ENCODE measurements around the gene ADGRL2.

Gene ADGRL2

DNA sequence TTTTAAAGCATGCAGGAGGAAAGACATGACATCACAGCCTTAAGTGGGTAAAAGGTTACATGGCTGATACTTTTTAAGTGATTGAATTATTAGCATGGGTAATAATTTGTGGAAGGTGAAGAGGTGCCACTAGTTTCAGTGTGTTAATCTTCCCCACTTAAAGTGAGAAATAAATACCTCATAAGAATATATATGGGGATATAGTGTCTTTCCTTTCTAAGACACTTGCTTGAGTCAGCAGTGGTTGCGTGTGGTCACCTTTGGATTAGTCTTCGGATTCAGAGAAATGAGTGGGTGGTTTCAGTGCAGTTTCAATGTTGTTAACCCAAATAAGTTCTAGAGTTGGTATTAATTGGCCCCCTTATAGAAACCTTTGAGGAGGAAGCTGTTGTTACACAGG is 94.1 kb downstream of the ADGRL2 start:
- peaks cover 9% of the 10 kb centered on the region for H3K9me3 Mint-ChIP-seq
- DNase-seq (ENCODE audit: low spot score in 2 of 2) = no peak

DNA sequence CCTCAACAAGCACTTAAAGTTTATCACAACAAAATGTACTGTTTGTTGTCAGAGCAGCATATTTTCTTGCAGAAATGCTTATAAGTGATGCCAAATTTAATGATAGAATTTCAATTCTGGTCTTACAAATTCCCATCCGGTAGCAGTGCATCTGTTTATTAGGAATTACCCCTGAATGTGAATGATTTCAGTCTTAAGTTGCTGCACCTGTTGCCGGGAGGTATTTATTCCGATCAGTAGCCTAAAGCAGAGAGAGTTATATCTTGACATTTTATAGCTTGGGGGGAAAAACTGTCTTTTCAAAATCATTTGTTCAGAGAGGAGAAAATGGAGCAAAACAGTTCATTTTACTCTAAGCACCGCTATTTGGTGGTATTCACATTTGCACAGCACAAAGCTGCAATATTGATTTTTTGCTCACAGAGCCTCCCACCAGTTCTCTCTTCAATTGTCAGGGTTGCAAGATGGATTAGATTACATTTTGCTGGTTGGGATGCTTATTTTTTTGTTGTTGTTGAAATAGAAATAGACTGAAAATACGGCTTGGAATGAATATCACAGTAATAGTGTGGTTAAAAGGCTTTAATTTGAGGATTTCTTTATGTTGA is 98.6 kb downstream of the ADGRL2 start:
- Mint-ChIP-seq H3K4me1 (no peaks in the 10 kb centered on the region), H3K36me3 (no peaks in the 10 kb centered on the region), H3K4me3 (no peak overlapping the region), H3K9me3 (peaks cover 10% of the 10 kb centered on the region), H3K27ac (no peak overlapping the region)
- no peak for ATAC-seq
- DNase-seq (ENCODE audit: low spot score in 2 of 2) = no peak

More for the DNA sequence above, 94.1 kb downstream of the ADGRL2 start:
- H3K4me1 Mint-ChIP-seq = no peaks in the 10 kb centered on the region
- no peak overlapping the region for H3K4me3 Mint-ChIP-seq
- ATAC-seq = no peak
- no peaks in the 10 kb centered on the region for H3K36me3 Mint-ChIP-seq
- H3K27ac Mint-ChIP-seq = no peak overlapping the region

DNA sequence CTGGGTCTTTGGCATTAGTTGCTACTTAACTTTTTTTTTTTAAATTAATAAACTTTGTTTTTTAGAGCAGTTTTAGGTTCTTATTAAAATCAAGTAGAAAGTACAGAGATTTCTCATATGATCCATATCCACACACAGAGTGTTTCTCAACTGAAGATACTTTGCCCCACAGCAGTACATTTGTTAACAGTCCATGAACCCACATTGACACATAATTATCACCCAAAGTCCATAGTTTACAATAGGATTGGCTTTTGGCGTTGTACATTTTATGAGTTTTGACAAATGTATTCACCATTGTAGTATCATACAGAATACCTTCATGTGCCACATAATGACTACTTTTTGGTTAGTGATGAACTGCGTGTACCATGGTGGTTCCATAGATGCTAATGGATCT is 106.8 kb downstream of the ADGRL2 start:
- Mint-ChIP-seq H3K4me1 (no peaks in the 10 kb centered on the region), H3K9me3 (peaks cover 8% of the 10 kb centered on the region), H3K27ac (no peak overlapping the region), H3K36me3 (no peaks in the 10 kb centered on the region), H3K4me3 (no peak overlapping the region)
- DNase-seq (ENCODE audit: low spot score in 2 of 2) = no peak
- ATAC-seq = no peak

DNA sequence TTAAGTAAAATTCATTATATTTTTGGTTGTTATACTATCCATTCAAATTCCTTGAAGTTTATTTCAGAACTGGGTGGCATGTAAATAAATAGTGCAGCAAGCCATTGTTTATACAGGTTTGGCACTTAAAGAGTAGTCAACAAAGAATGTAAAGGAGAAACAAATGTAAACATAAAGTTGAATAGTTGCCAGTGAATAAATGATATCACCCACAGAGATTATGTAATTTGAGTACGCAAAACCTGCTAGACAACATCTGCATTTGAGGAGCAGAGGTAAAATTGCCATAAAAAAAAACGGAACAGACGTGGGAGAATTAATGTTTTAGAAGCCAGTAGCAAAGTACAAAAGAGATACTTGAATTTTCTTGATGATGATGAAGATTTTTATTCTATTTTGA is 111.6 kb downstream of the ADGRL2 start:
- ATAC-seq (no peak), DNase-seq (ENCODE audit: low spot score in 2 of 2) (no peak)
- Mint-ChIP-seq H3K9me3 (peaks cover 11% of the 10 kb centered on the region), H3K36me3 (no peaks in the 10 kb centered on the region), H3K4me1 (no peaks in the 10 kb centered on the region), H3K4me3 (no peak overlapping the region), H3K27ac (no peak overlapping the region)

DNA sequence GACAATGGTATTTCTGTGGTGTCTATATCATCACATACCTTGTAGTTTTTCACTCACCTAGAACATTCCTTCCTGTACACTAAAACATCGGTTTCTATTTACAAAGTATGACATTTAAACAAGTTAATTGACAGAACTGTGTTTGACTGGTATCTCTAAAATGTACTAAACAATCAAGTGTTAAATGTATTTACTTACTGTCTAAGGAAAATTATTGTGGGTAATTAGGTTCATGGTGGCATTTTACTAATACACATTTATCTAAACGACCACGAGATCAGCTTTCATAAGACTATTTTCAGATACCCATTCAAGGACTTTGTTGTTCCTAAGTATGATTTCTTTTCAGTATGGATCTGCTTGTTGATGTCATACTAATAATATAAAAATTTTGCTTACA is 115.2 kb downstream of the ADGRL2 start:
- Mint-ChIP-seq H3K4me3 (no peak overlapping the region), H3K9me3 (peaks cover 13% of the 10 kb centered on the region), H3K4me1 (no peaks in the 10 kb centered on the region), H3K27ac (no peak overlapping the region), H3K36me3 (no peaks in the 10 kb centered on the region)
- ATAC-seq (no peak), DNase-seq (ENCODE audit: low spot score in 2 of 2) (no peak)

DNA sequence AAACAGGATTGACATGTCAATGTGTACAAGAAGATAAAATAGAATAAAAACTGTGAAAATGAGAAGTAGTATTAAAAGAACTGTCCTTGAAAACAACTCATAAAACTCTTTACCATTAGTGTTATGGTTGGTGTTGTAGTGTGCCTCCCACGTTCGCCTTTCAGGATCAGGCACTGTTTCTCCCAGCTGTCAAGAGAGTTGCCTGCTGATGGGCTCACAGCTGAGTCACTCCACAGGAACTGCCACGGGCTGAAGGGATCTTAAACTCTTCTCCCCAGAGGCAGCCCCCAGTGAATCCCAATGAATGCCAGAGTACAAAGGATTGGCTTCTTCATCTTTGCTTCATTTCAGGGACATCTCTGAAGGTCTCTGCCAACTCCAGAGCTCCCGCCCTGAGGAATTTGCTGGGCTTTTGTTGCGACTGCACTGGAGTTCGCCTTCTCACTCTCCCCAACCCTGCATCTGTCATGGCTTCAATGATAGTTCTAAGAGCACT is 119.6 kb downstream of the ADGRL2 start:
- no peak overlapping the region for H3K27ac Mint-ChIP-seq
- ATAC-seq (no peak), DNase-seq (ENCODE audit: low spot score in 2 of 2) (no peak)
- peaks cover 20% of the 10 kb centered on the region for H3K9me3 Mint-ChIP-seq
- no peaks in the 10 kb centered on the region for H3K4me1 Mint-ChIP-seq
- no peak overlapping the region for H3K4me3 Mint-ChIP-seq
- H3K36me3 Mint-ChIP-seq = no peaks in the 10 kb centered on the region

DNA sequence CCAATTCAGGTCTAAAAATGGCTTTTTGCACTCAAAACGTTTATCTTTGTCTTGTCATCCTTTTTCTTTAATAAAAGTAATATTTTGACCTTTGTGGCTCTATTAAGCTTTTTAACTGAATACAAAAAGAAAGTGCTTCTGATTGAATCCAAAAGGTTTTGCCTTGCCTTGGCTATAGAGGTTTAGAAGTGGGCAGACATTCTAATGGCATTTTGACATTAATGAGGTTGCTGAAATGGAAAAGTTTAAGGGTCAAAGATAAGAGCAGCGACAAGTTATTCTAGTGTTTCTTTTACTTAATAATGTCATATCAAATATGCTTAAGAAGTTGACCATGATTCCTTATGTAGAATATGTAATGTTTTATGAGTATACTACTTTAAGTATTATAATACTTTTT is 120.2 kb downstream of the ADGRL2 start:
- H3K36me3 Mint-ChIP-seq = no peaks in the 10 kb centered on the region
- ATAC-seq = no peak
- H3K27ac Mint-ChIP-seq = no peak overlapping the region
- H3K4me3 Mint-ChIP-seq = no peak overlapping the region
- H3K9me3 Mint-ChIP-seq = peaks cover 18% of the 10 kb centered on the region
- DNase-seq (ENCODE audit: low spot score in 2 of 2) = no peak
- no peaks in the 10 kb centered on the region for H3K4me1 Mint-ChIP-seq

DNA sequence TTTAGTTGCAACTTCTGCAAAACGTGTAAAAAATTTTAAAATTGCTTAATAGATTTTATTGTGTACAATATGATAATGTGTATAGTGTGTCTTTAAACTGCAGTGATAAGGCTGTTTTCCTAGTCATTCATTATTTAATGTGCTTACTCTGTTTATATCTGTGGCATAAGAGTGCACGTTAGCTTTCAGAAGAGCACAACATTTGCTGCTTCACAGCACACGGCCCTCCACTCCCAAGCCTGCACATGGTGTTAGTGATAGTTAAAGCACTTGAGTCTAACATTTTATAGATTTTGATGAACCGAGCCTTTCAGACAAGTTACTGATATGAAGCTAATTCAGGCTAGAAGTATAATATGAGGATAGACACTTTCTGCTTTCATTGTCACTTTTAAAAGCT is 120.6 kb downstream of the ADGRL2 start:
- no peaks in the 10 kb centered on the region for H3K36me3 Mint-ChIP-seq

DNA sequence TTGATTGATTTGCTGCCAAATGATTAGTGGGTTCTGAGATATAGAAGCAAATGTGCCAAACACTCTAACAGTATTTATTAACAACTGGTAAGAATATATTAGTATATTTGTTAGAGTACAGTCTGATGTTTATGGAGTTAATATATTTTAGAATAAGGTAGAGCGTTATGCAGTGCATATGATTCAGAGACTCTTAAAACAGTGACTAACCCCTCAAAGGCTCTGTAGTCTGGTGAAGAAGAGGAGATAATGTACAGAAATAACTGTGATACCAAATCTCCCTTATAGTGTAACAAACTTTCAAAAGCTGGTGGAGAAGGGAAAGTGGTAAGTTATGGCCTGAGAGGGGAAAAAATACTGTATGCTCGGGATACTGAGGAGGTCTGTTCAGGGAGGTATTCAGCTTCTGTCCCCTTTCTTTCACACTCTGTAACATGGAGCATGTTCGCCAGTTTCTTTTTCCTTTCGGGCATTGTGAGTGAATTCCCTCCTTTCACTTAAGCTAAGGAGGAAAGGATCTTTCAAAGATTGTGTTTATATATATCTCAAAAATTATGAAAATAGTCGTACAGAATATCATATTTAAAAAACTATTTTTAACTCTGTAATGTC is 121.2 kb downstream of the ADGRL2 start:
- no peaks in the 10 kb centered on the region for H3K36me3 Mint-ChIP-seq
- no peaks in the 10 kb centered on the region for H3K4me1 Mint-ChIP-seq
- ATAC-seq (no peak), DNase-seq (ENCODE audit: low spot score in 2 of 2) (no peak)
- no peak overlapping the region for H3K4me3 Mint-ChIP-seq
- no peak overlapping the region for H3K27ac Mint-ChIP-seq
- peaks cover 18% of the 10 kb centered on the region for H3K9me3 Mint-ChIP-seq

More for the DNA sequence above, 120.6 kb downstream of the ADGRL2 start:
- ATAC-seq (no peak), DNase-seq (ENCODE audit: low spot score in 2 of 2) (no peak)
- Mint-ChIP-seq H3K9me3 (peaks cover 18% of the 10 kb centered on the region), H3K4me1 (no peaks in the 10 kb centered on the region), H3K27ac (no peak overlapping the region), H3K4me3 (no peak overlapping the region)

DNA sequence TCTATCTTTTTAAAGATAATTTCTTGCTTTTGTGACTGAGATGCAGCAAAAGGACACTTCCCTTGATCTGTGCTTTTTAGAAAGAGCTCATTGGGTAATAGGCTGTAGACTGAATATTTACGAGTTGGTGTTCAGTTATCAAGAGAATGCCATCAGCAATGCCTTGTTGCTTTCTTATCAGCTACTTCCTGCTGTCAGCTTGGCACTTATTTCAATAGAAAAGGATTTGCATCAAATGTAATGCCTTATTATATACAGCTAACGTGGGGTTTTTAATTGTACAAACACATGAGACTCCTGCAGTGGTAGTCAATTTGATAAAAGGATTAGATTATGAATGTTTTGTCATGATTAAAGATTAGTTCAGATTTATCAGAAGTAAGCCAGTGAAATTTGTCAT is 122.2 kb downstream of the ADGRL2 start:
- no peaks in the 10 kb centered on the region for H3K36me3 Mint-ChIP-seq
- H3K4me3 Mint-ChIP-seq = no peak overlapping the region
- H3K9me3 Mint-ChIP-seq = peaks cover 12% of the 10 kb centered on the region
- ATAC-seq (no peak), DNase-seq (ENCODE audit: low spot score in 2 of 2) (no peak)
- no peaks in the 10 kb centered on the region for H3K4me1 Mint-ChIP-seq
- no peak overlapping the region for H3K27ac Mint-ChIP-seq

DNA sequence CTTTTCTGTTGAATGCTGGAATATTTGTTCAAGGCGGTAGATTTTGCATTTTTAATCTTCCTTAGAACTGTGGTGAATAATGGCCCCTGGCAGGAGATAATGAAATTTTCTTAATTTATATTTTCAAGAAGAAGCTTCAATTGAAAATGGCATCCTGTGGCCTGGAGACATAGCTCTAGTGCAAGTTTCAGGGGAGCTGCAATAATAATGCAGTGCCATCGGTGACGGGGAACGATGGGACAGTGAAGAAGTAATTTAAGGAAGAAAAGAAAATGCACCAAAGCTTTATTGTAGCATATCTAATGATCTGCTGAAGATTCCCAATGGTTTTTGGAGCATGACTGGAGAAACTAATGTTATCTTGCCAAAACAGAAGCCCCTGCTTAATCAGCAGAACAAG is 128.4 kb downstream of the ADGRL2 start:
- H3K36me3 Mint-ChIP-seq = no peaks in the 10 kb centered on the region
- peaks cover 10% of the 10 kb centered on the region for H3K9me3 Mint-ChIP-seq
- H3K4me3 Mint-ChIP-seq = no peak overlapping the region
- DNase-seq (ENCODE audit: low spot score in 2 of 2) (no peak), ATAC-seq (no peak)
- H3K4me1 Mint-ChIP-seq = no peaks in the 10 kb centered on the region
- H3K27ac Mint-ChIP-seq = no peak overlapping the region

DNA sequence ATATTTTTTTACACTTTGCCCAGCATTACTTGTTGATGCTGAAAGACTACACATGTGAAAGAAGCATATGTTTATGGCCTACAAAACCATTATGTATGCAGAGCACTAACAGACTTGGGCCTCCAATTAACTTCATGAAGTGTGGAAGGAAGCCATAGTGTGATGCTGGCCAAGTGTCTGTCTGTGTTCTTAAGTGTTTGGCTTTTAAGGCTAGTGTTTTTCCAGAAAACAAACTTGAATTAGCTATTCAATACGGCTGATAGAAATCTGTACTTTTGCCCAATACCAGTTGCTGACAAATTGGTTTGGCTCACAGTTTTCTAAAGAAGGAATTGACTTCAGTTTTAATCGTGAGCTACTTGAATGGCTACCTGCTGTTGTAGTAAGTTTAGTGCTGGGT is 136.1 kb downstream of the ADGRL2 start:
- Mint-ChIP-seq H3K4me1 (no peaks in the 10 kb centered on the region), H3K27ac (no peak overlapping the region), H3K4me3 (no peak overlapping the region), H3K36me3 (no peaks in the 10 kb centered on the region), H3K9me3 (peaks cover 6% of the 10 kb centered on the region)
- DNase-seq (ENCODE audit: low spot score in 2 of 2) (no peak), ATAC-seq (no peak)

DNA sequence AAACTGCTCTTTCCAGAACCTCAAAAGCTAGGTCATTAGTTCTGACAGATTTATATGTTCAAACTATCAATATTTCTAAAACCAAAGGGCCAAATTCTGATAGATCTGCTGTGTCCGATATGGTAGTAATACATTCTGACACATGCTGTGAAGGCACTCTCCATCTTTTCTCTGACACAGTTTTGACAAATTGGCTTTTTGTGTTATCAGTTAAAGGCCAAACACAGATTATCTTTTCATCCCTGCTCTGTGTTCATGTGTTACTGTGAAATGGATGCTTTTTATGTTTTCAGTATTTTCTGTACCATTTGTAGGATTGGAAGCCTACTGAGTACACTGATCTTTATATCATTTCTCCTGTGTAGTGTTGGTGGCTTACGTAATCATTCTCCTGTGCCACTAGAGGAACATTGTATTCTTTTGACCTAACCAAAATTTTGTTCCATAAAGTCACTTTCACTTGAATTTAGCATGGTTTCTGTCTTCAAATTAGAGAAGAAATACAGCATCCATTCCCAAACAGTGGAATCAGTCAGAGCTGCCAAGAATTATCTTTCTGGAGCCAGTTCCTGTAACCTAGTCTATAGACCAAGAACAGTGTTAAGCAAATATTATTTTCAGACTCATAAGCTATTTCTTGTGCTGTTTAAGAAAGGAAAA is 137.2 kb downstream of the ADGRL2 start:
- Mint-ChIP-seq H3K4me1 (no peaks in the 10 kb centered on the region), H3K27ac (no peak overlapping the region), H3K36me3 (no peaks in the 10 kb centered on the region), H3K9me3 (peaks cover 12% of the 10 kb centered on the region), H3K4me3 (no peak overlapping the region)
- no peak for DNase-seq (ENCODE audit: low spot score in 2 of 2)
- ATAC-seq = no peak

DNA sequence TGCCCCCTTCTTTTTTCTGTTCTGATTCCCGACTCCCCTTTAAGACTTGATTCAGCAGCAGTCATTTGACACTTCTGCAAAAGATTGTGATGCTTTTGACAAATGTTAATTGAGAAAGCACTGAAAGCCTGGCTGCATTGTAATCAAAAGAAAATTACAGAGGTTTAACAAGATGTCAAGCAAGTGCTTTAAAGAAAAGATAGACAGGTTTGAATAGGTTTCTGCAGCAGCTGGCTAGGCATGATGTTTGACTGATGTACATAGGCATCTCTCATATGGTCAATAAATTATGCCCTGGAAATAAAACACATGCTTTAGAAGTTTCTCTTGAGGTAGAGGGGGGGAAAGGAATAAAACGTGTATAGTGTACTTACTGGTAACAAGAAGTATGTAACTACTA is 147.8 kb downstream of the ADGRL2 start:
- Mint-ChIP-seq H3K9me3 (peaks cover 9% of the 10 kb centered on the region), H3K27ac (no peak overlapping the region), H3K36me3 (no peaks in the 10 kb centered on the region), H3K4me1 (no peaks in the 10 kb centered on the region), H3K4me3 (no peak overlapping the region)
- DNase-seq (ENCODE audit: low spot score in 2 of 2) (no peak), ATAC-seq (no peak)

DNA sequence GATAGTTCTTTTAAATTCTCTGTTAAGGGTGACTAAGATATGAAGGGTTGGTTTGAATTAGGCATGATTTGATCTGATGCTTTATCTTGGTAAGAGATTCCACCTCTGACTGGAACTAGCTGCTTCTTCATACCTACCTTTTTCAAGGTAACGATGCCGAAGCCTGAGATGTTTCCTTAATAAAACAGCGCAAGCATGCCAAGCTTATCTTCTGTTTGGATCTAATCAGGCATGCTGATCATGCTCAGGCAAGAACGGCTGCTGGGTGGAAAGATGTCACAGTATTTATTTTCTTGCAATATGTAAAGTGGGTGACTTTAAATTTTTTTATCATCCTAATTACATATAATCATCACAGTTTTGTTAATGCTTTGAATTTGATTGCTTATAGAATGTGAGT is 148.7 kb downstream of the ADGRL2 start:
- Mint-ChIP-seq H3K4me3 (no peak overlapping the region), H3K27ac (no peak overlapping the region), H3K4me1 (no peaks in the 10 kb centered on the region), H3K9me3 (peaks cover 9% of the 10 kb centered on the region), H3K36me3 (no peaks in the 10 kb centered on the region)
- DNase-seq (ENCODE audit: low spot score in 2 of 2) (no peak), ATAC-seq (no peak)

DNA sequence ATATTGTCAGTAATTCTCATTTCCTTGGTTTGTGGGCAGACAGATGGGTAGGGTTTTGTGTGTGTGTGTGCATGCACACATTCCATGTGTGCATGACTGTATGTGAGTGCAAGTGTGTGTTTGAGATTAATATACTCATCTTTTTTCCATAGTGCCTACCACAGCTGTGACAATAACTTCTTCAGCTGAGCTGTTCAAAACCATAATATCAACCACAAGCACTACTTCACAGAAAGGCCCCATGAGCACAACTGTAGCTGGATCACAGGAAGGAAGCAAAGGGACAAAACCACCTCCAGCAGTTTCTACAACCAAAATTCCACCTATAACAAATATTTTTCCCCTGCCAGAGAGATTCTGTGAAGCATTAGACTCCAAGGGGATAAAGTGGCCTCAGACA is 149.3 kb downstream of the ADGRL2 start:
- Mint-ChIP-seq H3K4me1 (no peaks in the 10 kb centered on the region), H3K9me3 (peaks cover 11% of the 10 kb centered on the region), H3K4me3 (no peak overlapping the region), H3K27ac (no peak overlapping the region), H3K36me3 (no peaks in the 10 kb centered on the region)
- DNase-seq (ENCODE audit: low spot score in 2 of 2) (no peak), ATAC-seq (no peak)

All from stimulated activated effector memory CD8-positive, alpha-beta T cell treated with anti-CD3 and anti-CD28 coated beads, Interleukin-12 subunit alpha, Interleukin-12 subunit beta, amount 100 ng/mL, for 72 hours (primary cell).